ENCODE results near the gene IL18RAP.

IL18RAP gene

GRCh38 chr2:102463160-102463559 is 40.2 kb downstream of the IL18RAP start:
- DNase-seq, result no peak

GRCh38 chr2:102470168-102470567 is 47.2 kb downstream of the IL18RAP start:
- no peak for DNase-seq

DNA sequence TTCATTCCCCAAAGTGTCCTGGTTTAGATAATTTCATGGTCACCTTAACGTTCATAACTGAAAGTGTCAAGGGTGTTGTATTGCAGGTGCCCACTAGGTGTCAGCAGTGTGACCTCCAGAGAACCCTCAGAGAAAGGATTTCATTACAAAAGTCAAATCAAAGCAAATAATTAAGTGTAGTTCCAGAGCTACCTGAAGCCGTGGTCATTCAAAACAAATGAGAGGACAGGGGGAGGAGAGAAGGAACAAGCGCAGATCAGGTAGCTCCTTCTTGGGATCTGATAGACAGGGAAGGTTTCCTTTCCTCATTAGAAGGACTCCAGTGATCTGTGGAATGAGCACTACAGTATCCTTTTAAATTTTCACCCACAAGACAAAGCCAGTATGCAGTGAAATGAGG is 50.1 kb downstream of the IL18RAP start, which contains the start of gene SLC9A4:
Gene SLC9A4 (plus strand): TSS at position 207 of the 400 bp plus-strand sequence. CDS start 534 bp downstream, outside the sequence.
- DNase-seq, result peak in 3 of 4 experiments; percentile 7 to 29 (median 8)

DNA sequence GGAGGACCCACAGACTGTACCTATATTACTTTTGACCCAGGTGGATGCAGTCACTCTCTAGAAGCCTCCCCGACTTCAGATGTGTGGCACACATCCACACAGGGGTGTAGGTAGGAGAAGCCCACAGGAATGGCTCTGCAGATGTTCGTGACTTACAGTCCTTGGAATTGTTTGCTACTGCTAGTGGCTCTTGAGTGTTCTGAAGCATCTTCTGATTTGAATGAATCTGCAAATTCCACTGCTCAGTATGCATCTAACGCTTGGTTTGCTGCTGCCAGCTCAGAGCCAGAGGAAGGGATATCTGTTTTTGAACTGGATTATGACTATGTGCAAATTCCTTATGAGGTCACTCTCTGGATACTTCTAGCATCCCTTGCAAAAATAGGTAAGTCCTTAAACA is 50.7 kb downstream of the IL18RAP start:
- no peak for DNase-seq

- DNase-seq, result no peak
Measured at GRCh38 chr2:102474785-102475184, 51.8 kb downstream of the IL18RAP start.

- DNase-seq, result no peak
Measured at GRCh38 chr2:102478686-102479470, 55.9 kb downstream of the IL18RAP start.

DNA sequence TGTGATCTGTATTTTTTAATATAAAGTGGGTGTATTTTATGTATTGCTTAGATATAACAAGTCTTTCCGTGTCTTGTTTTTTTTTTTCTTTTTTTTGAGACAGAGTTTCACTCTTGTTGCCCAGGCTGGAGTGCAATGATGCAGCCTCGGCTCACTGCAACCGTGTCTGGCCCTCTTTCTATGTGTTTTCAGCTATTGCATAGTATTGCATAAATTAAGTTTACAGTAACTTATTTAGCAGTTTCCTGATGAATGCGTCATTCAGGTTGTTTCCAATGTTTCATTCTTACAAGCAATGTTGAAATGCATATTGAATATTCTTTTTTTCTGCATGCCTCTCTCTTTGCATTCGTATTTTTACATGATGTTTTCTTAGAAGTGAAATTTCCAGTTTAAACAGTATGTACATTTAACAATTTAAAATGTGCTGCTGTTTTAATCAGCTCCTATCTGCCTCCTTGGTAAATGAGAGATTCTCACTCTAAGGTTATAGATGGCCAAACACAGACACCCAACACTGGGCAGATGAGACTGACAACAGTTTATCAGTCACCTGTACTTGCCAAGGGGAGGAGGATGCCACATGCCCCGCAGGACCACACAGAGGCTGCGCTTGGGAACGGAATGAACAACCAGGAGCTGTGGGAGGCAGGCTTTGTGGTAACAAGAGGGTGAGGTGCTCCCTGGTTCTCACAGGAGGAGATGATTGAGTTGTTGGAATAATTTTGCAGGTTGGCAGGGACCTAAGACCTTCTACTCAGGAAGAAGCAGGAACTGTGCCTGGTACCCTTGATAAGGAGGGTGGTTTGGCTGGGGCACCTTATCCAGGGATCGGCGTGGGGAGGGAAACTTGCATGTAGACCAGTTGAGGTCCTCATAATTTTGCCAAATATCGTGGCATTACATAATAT is 57.6 kb downstream of the IL18RAP start:
- no peak for DNase-seq

DNA sequence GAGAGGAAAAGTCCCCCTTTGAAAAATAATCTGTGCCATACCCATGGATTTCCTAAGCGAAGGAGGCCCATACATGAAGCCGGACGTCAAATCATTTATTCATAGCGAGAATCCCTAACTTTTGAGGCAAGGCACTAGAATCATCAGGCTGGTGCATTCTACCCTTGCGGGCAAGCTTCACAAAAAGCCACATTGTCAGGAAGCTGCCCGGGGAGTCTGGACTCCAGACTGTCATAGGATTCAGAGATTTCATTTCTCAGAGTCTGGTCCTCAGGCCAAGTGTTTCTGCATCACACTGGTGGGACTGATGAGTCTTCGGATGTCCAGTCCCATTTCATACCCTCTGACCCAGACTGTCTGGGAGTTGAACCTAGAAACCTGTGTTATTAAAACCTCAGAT is 59.0 kb downstream of the IL18RAP start:
- no peak for DNase-seq

DNA sequence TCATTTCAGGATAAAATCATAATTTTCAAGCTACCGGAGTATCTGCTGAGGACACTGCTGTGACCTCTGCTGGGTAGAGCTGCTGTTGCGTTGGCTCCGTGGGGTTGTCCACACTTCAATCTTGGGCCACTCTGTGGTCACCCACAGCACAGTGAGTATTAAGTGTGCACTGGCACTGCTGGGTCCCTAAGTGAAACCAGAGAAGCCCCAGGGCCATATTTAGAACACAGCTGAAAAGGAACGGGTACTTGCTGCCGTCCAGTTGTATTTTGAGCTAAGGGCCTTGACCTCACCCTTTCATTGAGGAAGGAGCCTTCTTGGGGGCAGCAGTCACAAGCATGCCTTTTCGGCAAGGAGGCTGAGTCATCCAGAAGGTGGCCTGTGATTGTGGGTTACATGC is 60.1 kb downstream of the IL18RAP start:
- no peak for DNase-seq

DNA sequence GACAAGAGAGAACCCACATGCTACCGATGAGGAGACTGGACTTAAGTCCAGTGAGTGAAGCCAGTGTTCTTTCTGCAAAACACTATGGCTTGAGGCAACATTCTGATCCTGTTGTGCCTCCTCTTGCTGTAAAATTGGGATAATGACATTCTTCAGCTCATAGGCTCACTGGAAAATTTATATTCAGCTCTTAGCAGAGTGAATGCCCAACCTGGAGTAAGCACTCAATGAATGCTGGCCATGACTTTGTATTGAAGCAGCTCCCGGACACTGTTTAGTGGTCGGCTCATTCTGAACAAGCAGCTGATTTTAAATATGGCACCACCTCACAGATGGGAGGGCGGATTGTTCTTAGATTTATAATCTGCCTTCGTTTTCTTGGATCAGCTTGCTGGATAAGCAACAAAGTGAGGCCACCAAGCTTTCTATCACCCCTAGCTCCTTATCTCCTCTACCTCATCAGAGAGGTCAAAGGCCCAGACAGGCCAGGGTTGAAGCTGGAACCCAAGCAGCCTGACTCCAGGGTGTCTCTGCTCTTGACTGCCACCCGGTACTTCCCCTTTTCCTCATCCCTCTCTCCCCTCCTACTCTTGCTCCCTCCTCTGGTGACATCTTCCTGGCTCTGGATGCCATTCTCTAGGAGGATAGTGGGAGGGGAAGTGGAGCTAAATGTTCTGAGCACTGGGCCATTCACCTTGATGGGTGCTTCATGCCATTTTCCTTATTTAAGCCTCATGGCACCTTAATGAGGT is 61.5 kb downstream of the IL18RAP start:
- DNase-seq, result no peak

- no peak for DNase-seq
Measured at GRCh38 chr2:102485147-102485785, 62.3 kb downstream of the IL18RAP start.

- DNase-seq, result no peak
Measured at GRCh38 chr2:102486941-102487702, 64.2 kb downstream of the IL18RAP start.

- no peak for DNase-seq
Measured at GRCh38 chr2:102487761-102488462, 65.0 kb downstream of the IL18RAP start.

DNA sequence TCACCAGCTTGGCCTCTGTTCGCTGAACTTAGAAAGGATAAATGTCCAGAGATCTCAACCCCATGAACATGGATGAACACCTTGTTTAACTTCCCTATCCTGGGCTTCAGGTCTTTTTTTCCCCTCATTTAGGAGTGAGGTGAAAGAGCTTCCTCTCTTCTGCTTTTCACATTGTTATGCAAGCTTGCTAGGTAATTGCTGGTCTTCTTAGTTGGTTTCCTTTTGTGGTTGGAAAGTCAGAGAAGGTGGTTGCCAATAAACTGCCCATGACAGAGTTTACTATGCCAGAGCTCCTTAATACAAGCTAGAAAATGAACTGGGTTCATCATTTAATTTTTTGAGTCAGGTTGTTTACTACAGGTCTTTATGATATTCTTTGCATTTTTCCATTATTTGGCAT is 66.7 kb downstream of the IL18RAP start:
- no peak for DNase-seq

DNA sequence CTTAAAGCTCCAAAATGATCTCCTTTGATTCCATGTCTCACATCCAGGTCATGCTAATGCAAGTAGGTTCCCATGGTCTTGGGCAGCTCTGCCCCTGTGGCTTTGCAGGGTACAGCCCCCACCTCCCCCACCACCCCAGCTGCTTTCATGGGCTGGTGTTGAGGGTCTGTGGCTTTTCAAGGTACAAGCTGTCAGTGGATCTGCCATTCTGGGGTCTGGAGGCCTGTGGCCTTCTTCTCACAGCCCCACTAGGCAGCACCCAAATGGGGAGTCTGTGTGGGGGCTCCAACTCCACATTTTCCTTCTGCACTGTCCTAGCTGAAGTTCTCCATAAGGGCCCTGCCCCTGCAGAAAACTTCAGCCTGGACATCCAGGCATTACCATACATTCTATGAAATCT is 69.0 kb downstream of the IL18RAP start:
- DNase-seq, result no peak

DNA sequence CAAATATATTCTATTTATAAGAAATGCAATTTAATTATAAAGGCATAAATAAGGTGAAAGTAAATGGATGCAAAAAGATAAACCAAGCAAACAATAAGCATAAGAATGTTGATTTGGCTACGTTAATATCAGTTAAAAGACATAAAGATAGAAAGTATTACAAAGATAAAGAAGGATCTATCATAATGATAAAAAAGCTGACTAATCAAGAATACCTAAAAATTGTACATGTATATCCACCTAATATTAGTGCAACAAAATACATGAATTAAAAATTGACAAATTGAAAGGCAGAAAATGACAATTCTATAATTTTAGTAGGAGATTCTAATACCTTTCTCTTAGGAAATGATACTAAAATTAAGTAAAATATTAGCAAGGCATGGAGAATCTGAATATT is 71.6 kb downstream of the IL18RAP start:
- DNase-seq, result no peak

GRCh38 chr2:102498414-102498813 is 75.5 kb downstream of the IL18RAP start:
- DNase-seq, result no peak

GRCh38 chr2:102499558-102499957 is 76.6 kb downstream of the IL18RAP start:
- no peak for DNase-seq

Data from activated CD4-positive, CD25-positive, alpha-beta regulatory T cell (primary cell).